Fibroblast of pulmonary artery (primary cell): ENCODE measurements around the gene INSRR.

Source experiments
- DNase-seq: peaks from one replicate; pipeline ENCODE4 v3.0.0-alpha.2; 2010; ENCODE audit warnings: low read depth
- H3K4me3 ChIP-seq: replicated peaks from 2 replicates; pipeline ENCODE4 v1.5.1; 2011; ENCODE audit warnings: low read depth, mild to moderate bottlenecking, control low read depth, low read length, moderate library complexity
- CTCF ChIP-seq: IDR thresholded peaks from 2 replicates; pipeline ENCODE4 v1.5.1; 2011; ENCODE audit warnings: mild to moderate bottlenecking, control low read depth, low read length, inconsistent platforms; ENCODE audit errors: missing control alignments

The INSRR gene

GRCh38 chr1:156860628-156861423, 1.9 kb upstream of the INSRR start, which contains the start of gene NTRK1:
TSS of gene NTRK1 (plus strand) at chr1:156860865. CDS start at chr1:156860935, 70 bp downstream.
- DNase-seq = no peak
- TF ChIP-seq CTCF = no peak
- peak within 1 kb of the TSS; percentile 36 for H3K4me3 ChIP-seq

- TF ChIP-seq CTCF = peak; percentile 69
- peak; percentile 35 for DNase-seq
- peak overlapping the region; percentile 36 for H3K4me3 ChIP-seq
These were observed 1.3 kb upstream of the INSRR start for GRCh38 chr1:156860113-156860627.

GRCh38 chr1:156859523-156860112, 701 bp upstream of the INSRR start:
- peak overlapping the region; percentile 36 for H3K4me3 ChIP-seq
- DNase-seq = peak; percentile 17

GRCh38 chr1:156858555-156858956, 361 bp downstream of the INSRR start:
- DNase-seq = no peak
- no peak overlapping the region for H3K4me3 ChIP-seq

More at GRCh38 chr1:156859523-156860112, 701 bp upstream of the INSRR start:
- TF ChIP-seq CTCF = no peak

GRCh38 chr1:156857532-156857931, 1.4 kb downstream of the INSRR start:
- DNase-seq = no peak
- no peak for TF ChIP-seq CTCF
- H3K4me3 ChIP-seq = no peak overlapping the region

More at GRCh38 chr1:156858555-156858956, 361 bp downstream of the INSRR start:
- TF ChIP-seq CTCF = no peak

DNA sequence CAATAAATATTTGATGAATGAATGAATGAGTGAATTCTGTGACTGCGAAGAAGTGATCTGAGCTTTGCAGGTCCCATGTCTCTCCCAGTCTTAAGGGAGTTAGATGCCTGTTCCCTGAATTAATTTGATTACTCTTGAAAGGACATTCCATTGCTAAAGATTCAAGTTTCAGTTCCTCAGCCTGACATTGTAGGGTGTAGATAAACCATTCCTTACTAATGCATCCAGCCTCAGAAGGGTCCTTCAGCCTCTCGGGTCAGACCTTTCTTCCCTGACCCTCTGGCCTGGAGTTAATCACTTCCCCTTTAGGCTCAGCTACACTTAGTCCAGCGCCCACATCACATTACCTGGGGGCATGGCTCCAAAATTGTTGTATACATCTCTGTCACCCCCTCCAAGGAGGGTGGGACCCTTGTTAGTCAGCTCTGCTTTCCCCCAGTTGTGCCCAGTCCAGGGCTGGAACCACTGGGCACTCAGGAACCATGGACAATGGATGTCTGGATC, 2.6 kb downstream of the INSRR start:
- TF ChIP-seq CTCF = no peak
- no peak for DNase-seq
- no peak overlapping the region for H3K4me3 ChIP-seq
